Hematopoietic multipotent progenitor cell treated with erythropoietin and hydrocortisone succinate and interleukin-3 and kit ligand, for 8 days (in vitro differentiated cells): Measurements from ENCODE around the gene MCEMP1.

Experiments
- DNase-seq: peaks from one replicate; pipeline ENCODE4 v3.0.0-alpha.2; 2015

The MCEMP1 gene

DNA sequence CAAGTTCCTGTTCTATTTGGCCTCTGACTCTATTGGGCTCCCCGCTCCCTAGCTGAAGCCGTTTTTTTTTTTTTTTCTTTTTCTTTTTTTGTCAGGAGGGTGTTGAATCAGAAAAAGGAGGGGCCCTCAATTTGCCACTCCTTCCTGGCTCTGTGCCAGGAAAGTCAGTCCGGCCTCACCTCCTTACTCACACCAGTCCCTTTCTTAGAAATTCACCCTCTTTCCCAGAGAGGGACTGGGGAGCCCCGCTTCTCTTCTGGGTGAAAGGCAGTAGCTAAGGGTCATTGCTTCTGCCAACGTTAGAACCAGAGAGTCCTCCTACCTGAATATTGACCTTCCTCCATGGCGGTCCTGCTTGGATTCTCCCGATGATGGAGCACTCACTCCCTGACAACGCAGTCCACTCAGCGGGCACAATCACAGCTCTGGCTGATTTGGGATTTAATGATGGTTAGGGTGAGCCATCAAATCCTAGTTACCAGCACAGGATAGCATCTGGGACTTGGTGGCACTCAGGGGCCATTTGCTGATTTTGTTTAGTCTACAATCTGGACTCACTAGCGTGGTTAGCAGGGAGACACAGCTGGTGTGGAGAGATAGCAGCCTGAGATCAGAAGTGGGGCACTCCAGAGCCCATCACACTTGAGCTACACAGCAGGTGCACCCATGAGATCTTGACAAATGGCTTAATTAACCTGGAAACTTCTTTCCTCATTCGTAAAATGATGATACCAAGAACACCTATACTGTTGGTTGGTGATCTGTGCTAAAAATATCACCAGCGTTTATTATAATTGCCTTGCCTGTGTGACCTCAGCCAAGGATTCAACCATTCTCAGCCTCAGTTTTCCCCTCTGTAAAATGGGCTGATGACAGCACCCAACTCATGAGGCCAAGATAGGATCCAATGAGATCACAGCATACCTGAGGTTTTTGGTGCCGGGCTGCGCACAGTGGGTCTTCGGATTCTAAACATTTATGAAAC lies 22.8 kb downstream of the MCEMP1 start:
- peak; percentile 74 for DNase-seq

DNA sequence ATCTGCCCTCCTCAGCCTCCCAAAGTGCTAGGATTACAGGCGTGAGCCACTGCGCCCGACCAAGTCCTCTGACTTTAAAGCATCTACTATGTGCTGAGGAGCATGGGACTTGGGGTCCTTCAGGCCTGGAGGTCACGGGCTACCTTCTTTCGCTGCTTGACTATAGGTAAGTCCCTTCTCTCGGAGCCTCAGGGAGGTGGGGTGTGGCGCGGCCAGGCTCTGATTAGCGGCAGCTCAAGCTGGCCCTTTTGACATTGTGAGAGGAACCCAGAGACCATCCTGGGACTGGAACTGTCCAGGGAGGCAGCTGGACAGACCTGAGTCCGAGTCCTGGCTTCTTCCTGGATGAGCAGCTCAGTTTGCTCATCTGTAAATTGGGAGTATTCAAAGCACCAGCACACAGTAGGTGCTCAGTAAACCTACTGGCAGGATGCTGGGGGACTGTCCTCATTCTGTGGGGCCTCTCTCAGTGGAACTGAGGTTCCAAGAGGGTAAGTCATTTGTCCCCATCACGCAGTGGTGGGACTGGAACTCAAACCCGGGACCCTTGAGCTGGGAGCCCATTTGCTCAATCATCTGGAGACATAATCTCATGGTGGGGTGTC lies 24.3 kb downstream of the MCEMP1 start:
- DNase-seq = no peak

DNA sequence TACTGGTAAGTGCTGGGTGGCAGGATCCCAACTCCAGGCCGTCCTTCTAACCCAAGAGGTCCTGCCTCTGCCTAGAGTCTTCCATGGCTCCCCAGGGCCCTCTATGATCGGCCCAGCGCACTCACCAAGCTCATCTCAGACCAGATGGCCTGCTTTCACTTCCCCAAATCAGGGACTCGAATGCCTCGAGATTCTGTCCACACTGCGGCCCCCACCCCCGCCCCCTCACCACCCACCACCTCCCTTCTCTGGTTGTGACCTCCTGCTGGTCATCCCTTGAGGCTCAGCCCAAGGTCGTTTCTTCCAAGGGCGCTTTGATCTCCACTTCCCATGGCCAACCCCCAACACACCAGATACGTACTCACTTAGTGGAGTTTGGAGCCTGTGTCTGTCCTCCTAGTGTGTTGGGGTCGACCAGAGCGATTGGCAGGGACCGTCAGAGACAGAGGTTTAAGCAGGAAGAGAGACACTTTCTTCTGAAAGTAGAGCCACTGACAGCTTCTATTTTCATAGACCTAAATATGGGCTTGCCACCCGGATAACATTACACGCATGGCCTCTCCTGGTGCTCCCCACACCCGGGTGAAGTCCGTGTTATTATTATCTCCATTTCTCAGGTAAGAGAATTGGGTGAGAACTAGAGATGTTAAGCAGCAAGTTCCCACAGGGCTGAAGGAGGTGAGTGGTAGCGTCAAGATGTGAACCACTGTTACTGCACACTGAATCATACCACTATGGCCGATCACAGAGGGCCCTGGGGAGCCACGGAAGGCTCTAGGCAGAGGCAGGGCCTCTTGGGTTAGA lies 25.0 kb downstream of the MCEMP1 start, which contains the start of gene FCER2:
FCER2 (minus strand) TSS at position 478 of the 804 bp plus-strand sequence. CDS start 2,371 bp downstream, outside the sequence.
- DNase-seq = no peak

DNA sequence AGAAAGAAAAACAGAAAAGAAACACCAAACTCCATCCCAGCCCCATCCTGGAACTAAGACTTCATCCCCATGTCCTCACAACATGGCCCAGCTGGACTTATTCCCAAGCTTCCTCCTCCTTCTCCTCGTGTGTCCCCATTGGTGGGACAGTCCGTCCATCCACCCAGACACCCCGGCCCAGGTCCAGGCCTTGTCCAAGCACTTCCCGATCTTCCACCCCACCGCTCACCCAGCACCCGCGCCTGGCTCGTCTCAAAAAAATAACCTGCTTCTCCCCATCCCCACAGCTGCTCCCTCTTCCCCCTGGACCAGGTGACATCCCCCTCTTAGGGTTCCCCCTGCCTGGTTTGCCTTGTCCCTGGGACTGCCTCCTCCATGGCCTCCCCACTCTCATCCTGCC lies 26.4 kb downstream of the MCEMP1 start:
- DNase-seq = no peak

DNA sequence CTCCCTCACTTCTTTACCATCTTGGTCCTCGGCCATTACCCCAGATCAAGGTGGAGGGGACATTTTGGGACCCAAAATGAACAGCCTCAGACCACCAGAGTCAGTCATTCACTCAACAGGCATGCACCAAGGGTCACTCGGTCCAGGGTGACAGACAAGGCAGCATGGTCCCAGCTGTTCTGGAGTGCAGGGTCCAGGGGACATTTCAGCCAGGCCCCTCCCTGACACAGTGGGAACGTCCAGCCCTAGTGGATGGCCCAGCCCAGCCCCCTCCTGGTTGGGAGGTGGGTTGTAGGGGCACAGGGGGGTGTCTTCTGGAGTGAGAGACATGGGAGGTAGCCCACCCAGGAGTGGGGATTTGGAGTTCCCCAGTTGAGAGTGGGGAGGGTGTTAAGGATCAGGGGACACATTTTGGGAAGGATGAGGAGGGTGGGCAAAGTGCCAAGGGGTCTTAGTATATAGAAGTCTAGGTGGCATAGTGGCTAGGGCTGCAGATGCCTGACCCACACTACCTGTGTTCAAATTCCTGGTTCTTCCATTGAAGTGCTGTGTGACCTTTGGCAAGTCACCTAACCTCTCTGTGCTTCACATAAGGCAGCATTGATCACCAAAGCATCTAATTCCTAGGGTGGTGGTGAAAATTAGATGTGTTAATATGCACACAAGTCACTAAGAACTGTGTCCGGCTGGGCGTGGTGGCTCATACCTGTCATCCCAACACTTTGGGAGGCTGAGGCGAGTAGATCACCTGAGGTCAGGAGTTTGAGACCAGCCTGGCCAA lies 27.6 kb downstream of the MCEMP1 start:
- DNase-seq = no peak

DNA sequence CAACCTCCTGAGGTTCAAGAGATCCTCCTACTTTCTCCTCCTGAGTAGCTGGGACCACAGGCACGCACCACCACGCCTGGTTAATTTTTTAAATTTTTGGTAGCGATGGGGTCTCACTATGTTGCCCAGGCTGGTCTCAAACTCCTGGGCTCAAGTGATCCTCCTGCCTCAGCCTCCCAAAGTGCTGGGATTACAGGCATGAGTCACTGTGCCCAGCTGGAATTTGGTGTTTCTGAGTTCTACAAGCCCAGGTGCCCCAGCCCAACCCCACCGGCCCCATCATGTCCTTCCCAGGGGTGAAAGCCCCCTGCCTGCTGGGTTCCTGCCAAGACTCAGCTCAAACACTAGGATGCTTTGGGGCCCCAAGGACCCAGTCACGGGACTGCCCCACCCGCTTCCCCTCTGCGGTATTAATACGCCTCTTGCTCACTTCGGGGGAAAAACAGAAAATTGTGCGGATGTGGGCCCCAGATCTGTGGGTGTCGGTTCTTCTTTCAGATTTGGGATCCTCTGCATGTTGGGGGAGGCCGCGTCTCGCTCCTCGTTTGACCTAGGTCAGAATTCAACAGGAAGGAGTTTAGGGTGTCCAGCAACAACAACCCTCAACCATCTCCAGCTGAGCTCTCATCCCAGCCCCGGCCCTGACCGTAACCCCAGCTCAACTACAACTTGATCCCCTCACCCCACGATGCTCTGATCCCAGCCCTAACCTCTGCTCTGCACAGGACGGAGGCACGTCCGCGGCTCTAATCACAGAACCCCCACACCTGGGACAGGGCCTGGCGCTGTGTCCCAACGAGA lies 28.7 kb downstream of the MCEMP1 start:
- no peak for DNase-seq

DNA sequence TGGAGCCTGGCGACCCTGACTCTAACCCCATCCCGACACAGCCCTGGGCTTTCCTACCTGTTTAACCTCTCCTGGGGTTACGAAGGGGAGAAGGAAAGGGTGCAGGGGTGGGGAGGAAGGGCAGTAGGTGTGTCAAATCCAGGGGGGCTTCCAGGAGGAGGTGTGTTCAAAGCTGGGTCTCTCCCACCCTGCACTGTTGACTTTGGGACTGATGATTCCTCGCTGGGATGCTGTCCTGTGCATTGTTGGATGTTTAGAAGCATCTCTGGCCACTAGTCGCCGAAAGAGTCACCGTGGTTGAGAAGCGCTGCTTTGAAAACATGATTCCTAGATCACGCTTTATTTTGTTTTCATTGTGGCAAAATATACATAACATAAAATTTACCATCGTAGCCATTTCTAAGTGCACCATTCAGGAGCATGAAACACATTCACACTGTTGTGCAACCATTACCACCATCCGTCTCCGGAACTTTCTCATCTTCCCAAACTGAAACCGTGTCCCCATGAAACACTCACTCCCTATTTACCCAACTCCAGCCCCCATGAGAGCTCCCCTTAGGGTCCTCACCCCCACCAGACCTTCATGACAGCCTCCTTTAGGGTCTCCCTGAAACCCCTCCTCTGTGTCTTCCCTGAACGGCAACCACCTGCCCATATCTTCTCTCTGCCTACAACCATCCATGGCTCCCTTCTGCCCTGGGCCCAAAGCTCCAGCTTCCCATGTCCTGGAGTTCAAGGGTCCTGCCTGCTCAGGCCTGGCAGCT lies 29.5 kb downstream of the MCEMP1 start:
- DNase-seq = no peak

DNA sequence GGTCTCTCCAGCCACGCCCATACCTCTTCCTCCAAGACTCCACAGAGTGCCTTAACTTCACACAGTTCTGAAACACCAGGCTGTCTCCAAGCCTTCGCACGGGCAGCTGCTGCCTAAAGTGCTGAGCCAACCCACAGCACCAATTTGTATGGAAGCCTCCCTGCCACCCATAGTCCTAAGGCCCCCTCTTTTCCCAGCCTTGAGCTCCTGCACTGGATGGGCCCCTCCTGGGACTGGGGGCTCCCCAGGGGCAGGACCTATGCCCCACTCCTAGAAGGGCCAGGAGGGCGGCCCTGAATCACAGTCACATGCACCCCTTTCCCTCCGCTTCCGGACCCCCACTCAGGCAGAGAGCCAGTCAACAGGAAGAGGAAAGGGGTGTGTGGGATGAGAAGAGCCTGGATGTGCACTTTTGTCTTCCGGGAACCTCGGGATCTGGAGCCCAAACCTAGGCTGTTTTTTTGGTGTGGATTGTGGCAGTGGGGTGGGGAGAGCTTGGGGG lies 30.1 kb downstream of the MCEMP1 start:
- no peak for DNase-seq

DNA sequence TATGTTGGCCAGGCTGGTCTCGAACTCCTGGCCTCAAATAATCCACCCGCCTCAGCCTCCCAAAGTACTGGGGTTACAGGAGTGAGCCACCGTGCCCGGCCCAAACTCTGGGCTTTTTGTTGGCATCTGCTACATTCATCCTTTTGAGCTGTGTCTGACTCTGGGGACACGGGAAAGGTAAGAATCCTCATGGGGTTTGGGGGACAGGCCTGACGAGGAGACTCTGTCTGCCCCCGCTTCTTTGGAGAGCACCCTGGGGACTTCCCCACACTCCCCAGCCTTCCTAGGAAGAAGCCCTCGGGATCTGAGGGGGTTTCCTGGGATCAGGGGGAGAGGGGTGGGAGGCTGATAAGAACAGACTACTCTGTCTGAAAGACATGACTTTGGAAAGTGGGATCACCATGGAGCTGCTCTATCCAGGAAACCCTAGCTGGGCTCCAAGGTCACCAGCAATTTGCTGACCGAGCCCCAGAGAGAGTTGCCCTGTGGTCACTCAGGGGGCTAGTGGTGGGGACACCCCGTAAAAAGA lies 33.1 kb downstream of the MCEMP1 start:
- DNase-seq = no peak

DNA sequence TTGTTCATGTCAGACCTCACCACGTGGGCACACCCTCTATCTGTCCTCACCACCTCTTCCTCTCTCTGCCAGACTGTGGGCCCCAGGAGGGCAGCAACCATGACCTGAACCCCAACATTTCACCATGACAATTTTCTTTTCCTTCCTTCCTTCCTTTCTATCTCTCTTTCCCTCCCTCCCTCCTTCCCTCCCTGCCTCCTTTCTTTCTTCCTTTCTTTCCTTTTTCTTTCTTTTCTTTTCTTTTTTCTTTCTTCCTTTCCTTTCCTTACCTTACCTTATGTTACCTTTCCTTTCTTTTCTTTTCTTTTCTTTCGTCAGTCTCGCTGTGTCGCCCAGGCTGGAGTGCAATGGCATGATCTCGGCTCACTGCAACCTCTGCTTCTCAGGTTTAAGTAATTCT lies 33.7 kb downstream of the MCEMP1 start:
- no peak for DNase-seq

DNA sequence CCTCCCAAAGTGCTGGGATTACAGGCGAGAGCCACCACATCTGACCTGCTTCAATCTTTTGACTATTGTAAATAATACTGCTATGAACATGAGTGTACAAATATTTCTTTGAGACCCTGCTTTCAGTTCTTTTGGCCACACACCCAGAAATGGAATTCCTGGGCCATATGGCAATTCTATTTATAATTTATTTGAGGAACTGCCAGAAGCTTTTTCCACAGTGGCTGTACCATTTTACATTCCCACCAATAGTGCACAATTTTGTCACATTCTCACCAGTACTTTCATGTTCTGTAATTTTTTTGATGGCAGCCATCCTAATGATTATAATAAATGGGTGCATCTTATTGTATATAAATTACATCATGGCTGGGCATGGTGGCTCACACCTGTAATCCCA lies 38.8 kb downstream of the MCEMP1 start:
- DNase-seq = no peak

DNA sequence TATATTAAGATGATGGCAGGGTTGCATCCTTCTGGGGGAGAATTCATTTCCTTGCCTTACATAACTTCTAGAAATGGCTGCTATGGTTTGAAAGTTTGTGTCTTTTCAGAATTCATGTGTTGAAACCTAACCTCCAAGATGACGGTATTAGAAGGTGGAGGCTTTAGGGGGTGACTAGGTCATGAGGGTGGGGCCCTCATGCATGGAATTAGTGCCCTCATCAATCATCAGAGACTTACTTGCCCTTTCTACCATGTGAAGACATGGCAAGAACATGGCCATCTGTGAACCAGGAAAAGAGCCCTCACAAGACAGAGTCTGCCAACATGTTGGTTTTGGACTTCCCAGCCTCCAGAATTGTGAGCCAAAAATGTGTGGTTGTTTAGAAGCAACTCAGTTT lies 39.9 kb downstream of the MCEMP1 start:
- no peak for DNase-seq

DNA sequence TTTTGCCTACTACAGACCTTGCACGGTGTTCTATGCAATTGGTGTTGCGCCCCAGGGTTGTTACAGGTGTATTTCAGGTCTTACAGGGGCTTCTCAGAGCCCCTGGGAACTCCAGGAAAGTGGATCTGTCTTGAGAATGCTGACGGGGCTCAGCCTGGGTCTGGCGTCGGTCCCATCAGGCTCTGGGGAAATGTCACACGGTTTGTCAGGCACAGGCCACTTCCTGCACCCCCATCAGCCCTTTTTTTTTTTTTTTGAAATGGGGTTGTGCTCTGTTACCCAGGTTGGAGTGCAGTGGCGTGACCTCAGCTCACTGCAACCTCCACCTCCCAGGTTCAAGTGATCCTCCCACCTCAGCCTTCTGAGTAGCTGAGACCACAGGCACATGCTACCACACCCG lies 41.8 kb downstream of the MCEMP1 start:
- no peak for DNase-seq

DNA sequence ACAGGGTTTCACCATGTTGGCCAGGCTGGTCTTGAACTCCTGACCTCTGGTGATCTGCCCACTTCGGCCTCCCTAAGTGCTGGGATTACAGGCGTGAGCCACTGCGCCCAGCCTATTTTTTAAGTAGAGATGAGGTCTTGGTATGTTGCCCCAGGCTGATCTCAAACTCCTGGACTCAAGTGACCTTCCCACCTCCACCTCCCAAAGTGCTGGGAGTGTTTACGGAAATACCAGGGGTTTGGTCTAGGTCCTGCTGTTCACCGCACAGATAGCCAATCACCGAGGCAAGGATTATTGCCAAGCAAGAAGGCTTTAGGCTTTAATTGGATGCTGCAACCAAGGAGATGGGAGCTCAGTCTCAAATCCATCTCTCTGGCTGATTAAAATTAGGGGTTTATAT lies 43.5 kb downstream of the MCEMP1 start:
- DNase-seq = no peak

DNA sequence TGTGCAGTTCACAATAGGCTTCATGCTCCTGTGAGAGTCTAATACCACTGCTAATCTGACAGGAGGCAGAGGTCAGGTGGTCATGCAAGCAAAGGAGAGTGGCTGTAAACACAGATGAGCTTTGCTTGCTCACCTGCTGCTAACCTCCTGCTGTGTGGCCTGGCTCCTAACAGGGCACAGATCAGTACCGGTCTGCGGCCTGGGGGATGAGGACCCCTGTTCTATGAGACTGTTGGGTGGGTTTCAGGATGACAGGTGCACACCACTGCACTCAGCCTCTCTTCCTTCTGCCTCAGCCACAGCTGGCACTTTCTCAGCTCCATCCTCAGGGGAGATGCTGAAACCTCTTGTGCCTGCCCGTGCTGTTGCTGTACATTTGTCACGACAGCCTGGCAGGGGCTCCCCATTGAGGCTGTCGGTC lies 45.4 kb downstream of the MCEMP1 start:
- DNase-seq = no peak

DNA sequence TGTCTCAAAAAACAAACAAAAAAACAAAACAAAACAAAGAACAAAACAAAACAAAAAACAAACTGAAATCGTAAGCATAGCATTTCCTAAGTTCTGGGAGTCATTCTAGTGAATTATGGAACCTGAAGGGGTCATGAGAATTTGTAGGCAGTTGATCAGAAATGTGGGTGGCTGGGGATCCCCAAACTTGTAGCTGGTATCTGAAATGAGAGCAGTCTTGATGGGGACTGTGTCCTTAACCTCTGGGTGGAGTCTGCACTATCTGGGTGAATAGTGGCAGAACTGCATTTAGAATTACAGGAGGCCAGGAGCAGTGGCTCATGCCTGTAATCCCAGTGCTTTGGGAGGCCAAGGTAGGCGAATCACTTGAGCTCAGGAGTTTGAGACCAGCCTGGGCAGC lies 48.9 kb downstream of the MCEMP1 start:
- DNase-seq = no peak

DNA sequence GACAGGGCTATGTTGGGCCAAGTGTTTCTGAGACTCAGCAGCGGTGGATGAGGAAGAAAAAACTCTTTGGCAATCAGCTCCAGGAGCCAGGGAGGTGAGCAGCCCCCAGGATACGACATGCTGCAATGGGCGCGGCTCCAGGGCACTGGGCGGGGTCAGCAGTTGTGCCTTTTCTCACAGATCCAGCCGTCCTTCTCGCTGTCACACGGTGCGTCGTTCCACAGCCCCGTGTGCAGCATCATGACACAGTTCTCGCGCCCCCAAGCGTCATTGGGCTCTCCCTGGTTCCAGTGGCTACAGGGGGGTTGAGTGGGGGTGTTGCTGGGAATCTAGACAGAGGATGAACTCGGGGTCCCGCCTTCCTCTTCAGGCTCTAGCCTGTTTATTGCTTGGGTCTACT lies 52.3 kb downstream of the MCEMP1 start:
- no peak for DNase-seq
